ENCODE measurements around the gene RPL10. TPM values are rescaled to one million over a fixed set of nuclear protein-coding genes. Genes with fewer than 3 reads are reported as not detected.

Gene RPL10
- total and polyA plus RNA-seq, 2 donors (not counting 3 experiments of a cell fraction or from before 2014, with no cell fraction given) = 2,493 to 7,586 TPM

GRCh38 chrX:154355094-154355775, 42.9 kb upstream of the RPL10 start:
- Histone ChIP-seq H3K36me3 (ENCODE audit: control insufficient read depth in 2 of 2, extremely low read depth in 1 of 2, insufficient read depth in 2 of 2, low read length in 2 of 2) (peaks cover 12 to 99% of the 10 kb centered on the region in 2 experiments), H3K9ac (replicated peaks; ENCODE audit: extremely low read depth, insufficient read depth, low read length) (no peak overlapping the region)
- intact Hi-C loops (cut with micrococcal nuclease) = no loop called here

More at GRCh38 chrX:154355094-154355775, 42.9 kb upstream of the RPL10 start:
- Histone ChIP-seq H3K4me3 (replicated peaks in 1 of 3; ENCODE audit: insufficient read depth in 1 of 3, low read depth in 1 of 3, low read length in 3 of 3) (no peak overlapping the region), H3K27ac (ENCODE audit: insufficient read depth, low read depth, low read length) (no peak overlapping the region), H3K27me3 (ENCODE audit: control insufficient read depth in 2 of 2, insufficient read depth in 2 of 2, low read length in 2 of 2) (no peaks in the 10 kb centered on the region), H3K4me1 (ENCODE audit: control insufficient read depth, extremely low read depth, insufficient read depth, low read length) (no peaks in the 10 kb centered on the region), H4K20me1 (replicated peaks; ENCODE audit: control insufficient read depth, extremely low read depth, insufficient read depth, low read length) (no peaks in the 10 kb centered on the region), H3K9me1 (replicated peaks; ENCODE audit: control insufficient read depth, extremely low read depth, insufficient read depth, low read length) (no peaks in the 10 kb centered on the region), H2AFZ (ENCODE audit: low read depth, low read length) (no peak overlapping the region), H3K4me2 (ENCODE audit: insufficient read depth, low read length) (no peak overlapping the region), H3K79me2 (ENCODE audit: control insufficient read depth, insufficient read depth, low read length) (peaks cover 36% of the 10 kb centered on the region), H3K9me3 (replicated peaks; ENCODE audit: control insufficient read depth, insufficient read depth, low read length) (no peaks in the 10 kb centered on the region)
- no TSS peak for BruUV-seq (replicated peaks)
- dilution Hi-C loops (cut with MboI; ENCODE audit: extremely low pct_ligation_motif_present, low sequenced_read_pairs) = no loop called here
- ChIA-PET CTCF (interaction anchor here (1.4 kb wide), 1 partner anchor 16 kb away, joined by 4 read pairs; no protein-coding TSS in a partner anchor), POLR2A (no interaction called here)
- TF ChIP-seq EZH2 (IDR thresholded peaks at IDR 0.05; ENCODE audit: borderline replicate concordance, low read depth, low read length, severe bottlenecking) (no peak), MAX (IDR thresholded peaks at IDR 0.05; ENCODE audit: insufficient read depth, insufficient read length) (no peak), MYC (IDR thresholded peaks at IDR 0.05; ENCODE audit: low read depth, low read length) (no peak), GATA2 (IDR thresholded peaks at IDR 0.05; ENCODE audit: insufficient read depth, insufficient read length, low read depth, low read length) (no peak), POLR2A (IDR thresholded peaks at IDR 0.05; ENCODE audit: low read depth, low read length) (no peak), CTCF (IDR thresholded peaks at IDR 0.05; ENCODE audit: extremely low read depth in 1 of 2, insufficient read depth in 1 of 2, low read depth in 1 of 2, low read length in 2 of 2) (no peak), POLR2AphosphoS5 (IDR thresholded peaks at IDR 0.05; ENCODE audit: insufficient read depth, low read depth, low read length) (no peak), FOS (IDR thresholded peaks at IDR 0.05; ENCODE audit: borderline replicate concordance, insufficient read depth, low read length) (no peak), JUN (IDR thresholded peaks at IDR 0.05; ENCODE audit: borderline replicate concordance, insufficient read depth, insufficient read length, low read depth) (no peak)
- FAIRE-seq (no peak), DNase-seq (ENCODE audit: low read depth, low spot score) (no peak)

Data from endothelial cell of umbilical vein (primary cell).